Choroid plexus epithelial cell (primary cell): ENCODE results near the gene DOCK2.

Experiments
- DNase-seq: peaks from one replicate; pipeline ENCODE4 v3.0.0-alpha.2; 2010; ENCODE audit warnings: low read depth
- H3K4me3 ChIP-seq: 2 replicates; pipeline ENCODE4 v1.5.1; 2011; ENCODE audit warnings: low read depth, mild to moderate bottlenecking, control low read depth, low read length, moderate library complexity
- TF ChIP-seq, protein P1 (sequence below): conservative IDR thresholded peaks from 2 replicates; pipeline ENCODE4 v1.5.1; 2011; ENCODE audit warnings: low read depth, mild to moderate bottlenecking, control low read depth, inconsistent platforms, low read length, moderate library complexity

The DOCK2 gene

GRCh38 chr5:169867347-169867746 is 230.3 kb downstream of the DOCK2 start:
- TF ChIP-seq, protein P1, sequence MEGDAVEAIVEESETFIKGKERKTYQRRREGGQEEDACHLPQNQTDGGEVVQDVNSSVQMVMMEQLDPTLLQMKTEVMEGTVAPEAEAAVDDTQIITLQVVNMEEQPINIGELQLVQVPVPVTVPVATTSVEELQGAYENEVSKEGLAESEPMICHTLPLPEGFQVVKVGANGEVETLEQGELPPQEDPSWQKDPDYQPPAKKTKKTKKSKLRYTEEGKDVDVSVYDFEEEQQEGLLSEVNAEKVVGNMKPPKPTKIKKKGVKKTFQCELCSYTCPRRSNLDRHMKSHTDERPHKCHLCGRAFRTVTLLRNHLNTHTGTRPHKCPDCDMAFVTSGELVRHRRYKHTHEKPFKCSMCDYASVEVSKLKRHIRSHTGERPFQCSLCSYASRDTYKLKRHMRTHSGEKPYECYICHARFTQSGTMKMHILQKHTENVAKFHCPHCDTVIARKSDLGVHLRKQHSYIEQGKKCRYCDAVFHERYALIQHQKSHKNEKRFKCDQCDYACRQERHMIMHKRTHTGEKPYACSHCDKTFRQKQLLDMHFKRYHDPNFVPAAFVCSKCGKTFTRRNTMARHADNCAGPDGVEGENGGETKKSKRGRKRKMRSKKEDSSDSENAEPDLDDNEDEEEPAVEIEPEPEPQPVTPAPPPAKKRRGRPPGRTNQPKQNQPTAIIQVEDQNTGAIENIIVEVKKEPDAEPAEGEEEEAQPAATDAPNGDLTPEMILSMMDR, result no peak
- no peak for DNase-seq
- H3K4me3 ChIP-seq, result no peak overlapping the region

DNA sequence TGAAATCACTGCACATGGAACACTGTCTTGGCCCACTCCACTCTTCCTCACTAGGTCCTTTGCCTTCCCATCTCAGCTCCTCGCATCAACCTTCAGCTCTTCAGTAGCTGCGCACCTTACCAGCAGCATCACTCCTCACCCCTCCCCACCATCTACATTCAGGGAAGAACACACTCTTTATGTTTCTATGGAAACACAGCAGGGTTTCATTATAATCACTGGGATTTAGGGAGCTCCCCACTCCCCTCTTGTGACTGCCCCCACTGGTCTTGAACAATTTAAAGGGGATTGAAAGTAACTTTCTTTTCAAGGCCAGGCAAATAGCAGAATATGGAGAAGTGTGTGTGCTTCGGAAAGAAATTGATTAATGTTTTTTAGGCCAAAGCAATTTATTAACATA is 232.0 kb downstream of the DOCK2 start:
- H3K4me3 ChIP-seq, result no peak overlapping the region
- TF ChIP-seq, protein P1, result no peak
- no peak for DNase-seq

GRCh38 chr5:169870211-169870610 is 233.1 kb downstream of the DOCK2 start:
- TF ChIP-seq, protein P1, result no peak
- peak; percentile 39 for DNase-seq

DNA sequence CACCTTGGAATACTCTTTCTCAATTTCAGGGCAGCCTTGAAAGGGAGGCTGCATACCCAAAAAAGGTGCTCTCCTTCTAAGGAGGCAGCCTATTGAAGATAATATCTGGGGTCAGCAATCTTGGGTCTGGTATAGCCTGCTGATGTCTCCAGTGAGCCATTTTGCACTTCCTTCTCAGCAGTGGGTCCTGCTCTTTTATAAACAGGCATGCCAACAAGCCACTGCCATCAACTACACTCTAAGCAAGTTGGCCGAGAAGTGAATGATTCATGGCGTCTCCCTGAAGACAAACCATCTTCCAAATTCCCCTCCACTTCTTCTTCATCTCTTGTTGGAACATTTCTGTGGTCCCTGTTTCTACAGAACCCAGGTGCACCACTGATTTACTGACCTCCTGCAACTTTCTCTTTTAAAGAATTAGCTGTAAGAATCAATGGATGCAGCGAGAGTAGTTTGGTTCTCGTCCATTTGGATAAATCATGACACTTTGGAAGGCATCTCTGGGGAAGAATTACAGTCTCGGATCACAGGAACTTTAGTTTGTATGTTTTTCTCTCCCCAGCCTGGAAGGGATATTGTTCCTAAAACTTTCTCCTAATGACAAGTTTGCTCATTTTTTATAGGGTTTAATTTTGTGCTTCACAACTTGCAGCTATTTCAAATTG is 234.9 kb downstream of the DOCK2 start:
- H3K4me3 ChIP-seq, result no peak overlapping the region
- TF ChIP-seq, protein P1, result no peak
- DNase-seq, result peak; percentile 52

More at GRCh38 chr5:169870211-169870610, 233.1 kb downstream of the DOCK2 start:
- H3K4me3 ChIP-seq, result no peak overlapping the region

DNA sequence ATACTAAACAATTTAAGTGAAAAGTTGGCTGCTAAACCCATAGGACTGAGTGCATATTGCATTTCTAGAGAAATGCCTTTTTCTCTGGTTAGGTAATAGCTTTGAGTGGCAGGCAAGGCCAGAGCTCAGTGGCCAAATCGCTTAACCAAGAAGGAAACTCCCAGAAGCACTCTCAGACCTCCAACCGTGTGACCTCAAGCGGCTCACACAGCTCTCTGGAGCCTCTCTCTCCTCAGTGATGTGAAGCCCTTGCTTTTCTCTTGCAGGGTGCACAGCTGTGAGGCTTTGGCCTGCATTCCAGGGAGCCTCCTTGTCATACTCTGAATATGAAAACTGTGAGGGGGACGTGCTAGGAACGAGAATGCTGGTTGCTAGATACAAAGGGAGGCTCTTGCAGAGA is 236.6 kb downstream of the DOCK2 start:
- no peak overlapping the region for H3K4me3 ChIP-seq
- peak; percentile 99 for DNase-seq
- TF ChIP-seq, protein P1, result no peak

GRCh38 chr5:169874621-169875020 is 237.5 kb downstream of the DOCK2 start:
- TF ChIP-seq, protein P1, result peak; percentile 7
- H3K4me3 ChIP-seq, result no peak overlapping the region
- DNase-seq, result peak; percentile 43

GRCh38 chr5:169875091-169875728 is 238.1 kb downstream of the DOCK2 start:
- TF ChIP-seq, protein P1, result no peak
- H3K4me3 ChIP-seq, result no peak overlapping the region
- DNase-seq, result peak; percentile 83
